Caco-2 (cell line): ENCODE results near the gene IL1RAP. TPM values are rescaled to one million over a fixed set of nuclear protein-coding genes. Genes with fewer than 3 reads are reported as not detected.

Source experiments
- BruUV-seq: library from RNA; stranded (reverse); fragments of 400-500 nt; replicated peaks from 2 replicates; lab custom pipeline; 2021; lab: Mats Ljungman, UMichigan
- CTCF ChIA-PET: fragments of 300-600 bp; sonication (Branson Sonifier 250); formaldehyde crosslinking; loops from one replicate; lab custom pipeline; 2022; ENCODE audit warnings: antibody characterized with exemption; lab: Charles Lee
- POLR2A ChIA-PET: fragments of 300-600 bp; sonication (Branson Sonifier 250); formaldehyde crosslinking; loops from one replicate; lab custom pipeline; 2022; ENCODE audit warnings: antibody characterized with exemption; lab: Charles Lee
- DNase-seq, 2 experiments: peaks; one replicate each; pipeline versions ENCODE4 v3.0.0 to v3.0.0-alpha.2; 2020 to 2022
- H3K27me3 ChIP-seq: replicated peaks from 2 replicates; pipeline ENCODE4 v1.6.0; 2011; ENCODE audit warnings: low read length; ENCODE audit not compliant: control insufficient read depth, insufficient read depth
- H3K36me3 ChIP-seq: 2 replicates; pipeline ENCODE4 v1.5.1; 2011; ENCODE audit warnings: low read length; ENCODE audit not compliant: control insufficient read depth, insufficient read depth
- H3K4me1 ChIP-seq: fragments of 250-450 bp; sonication (Bioruptor Pico); 2 replicates; pipeline ENCODE4 v1.5.1; 2020; ENCODE audit warnings: mild to moderate bottlenecking
- H3K4me3 ChIP-seq: 2 replicates; pipeline ENCODE4 v1.5.1; 2011; ENCODE audit warnings: low read depth, mild to moderate bottlenecking, control low read depth, low read length
- H3K9me3 ChIP-seq: fragments of 250-450 bp; sonication (Bioruptor Pico); 2 replicates; pipeline ENCODE4 v1.5.1; 2020; ENCODE audit warnings: mild to moderate bottlenecking, moderate library complexity
- H3K27ac Mint-ChIP-seq: one replicate; pipeline ENCODE4 v1.8.0; 2022; ENCODE audit warnings: mixed read lengths; ENCODE audit not compliant: unreplicated experiment
- H3K27me3 Mint-ChIP-seq: one replicate; pipeline ENCODE4 v1.8.0; 2022; ENCODE audit warnings: mixed read lengths; ENCODE audit not compliant: insufficient read depth, unreplicated experiment
- H3K36me3 Mint-ChIP-seq: one replicate; pipeline ENCODE4 v1.8.0; 2022; ENCODE audit warnings: mild to moderate bottlenecking, mixed read lengths; ENCODE audit not compliant: insufficient read depth, unreplicated experiment
- H3K4me1 Mint-ChIP-seq: one replicate; pipeline ENCODE4 v1.8.0; 2022; ENCODE audit warnings: low read depth, mixed read lengths; ENCODE audit not compliant: unreplicated experiment
- H3K4me3 Mint-ChIP-seq: one replicate; pipeline ENCODE4 v1.8.0; 2022; ENCODE audit warnings: mild to moderate bottlenecking, moderate library complexity, mixed read lengths; ENCODE audit not compliant: unreplicated experiment
- H3K9me3 Mint-ChIP-seq: one replicate; pipeline ENCODE4 v1.8.0; 2022; ENCODE audit warnings: mixed read lengths; ENCODE audit not compliant: unreplicated experiment
- CTCF ChIP-seq, 2 experiments: fragments of 200-600 bp in 1 of 2; IDR thresholded peaks; 1 replicate in 1 of 2; 2 replicates in 1 of 2; pipeline versions ENCODE4 v1.5.1 to v1.8.0; 2011 to 2022; ENCODE audit warnings: antibody characterized with exemption in 1 of 2, control low read depth in 1 of 2, inconsistent platforms in 1 of 2, low read depth in 1 of 2, low read length in 1 of 2, mild to moderate bottlenecking in 1 of 2, moderate library complexity in 1 of 2; ENCODE audit not compliant: insufficient read depth in 1 of 2, severe bottlenecking in 1 of 2, unreplicated experiment in 1 of 2
- intact Hi-C: fragments of 100-400 bp; cut with micrococcal nuclease; formaldehyde crosslinking; loops from one replicate; pipeline ENCODE4 v1.10.0; 2022; ENCODE audit not compliant: unreplicated experiment
- total RNA-seq: library from RNA; stranded (reverse); gene quantifications from 2 replicates; pipeline ENCODE4 v1.2.3, GENCODE V29; 2022

Gene IL1RAP
- total RNA-seq, 1 experiment from 2014 or later, result 5.1 TPM

- H3K4me1 ChIP-seq, result peaks cover 7% of the 10 kb centered on the region; the same call in 1 of the 2 replicates
- Mint-ChIP-seq H3K27me3 (no peaks in the 10 kb centered on the region), H3K27ac (no peak overlapping the region), H3K9me3 (no peaks in the 10 kb centered on the region), H3K36me3 (no peaks in the 10 kb centered on the region), H3K4me1 (peaks cover 10% of the 10 kb centered on the region), H3K4me3 (no peak overlapping the region)
- no peaks in the 10 kb centered on the region for H3K27me3 ChIP-seq
- intact Hi-C loops, result no loop called here
- no peaks in the 10 kb centered on the region for H3K36me3 ChIP-seq
- BruUV-seq, result no TSS peak
- TF ChIP-seq CTCF (IDR thresholded peaks at IDR 0.05; ENCODE audit: insufficient read depth in 1 of 2, low read depth in 1 of 2, low read length in 1 of 2, severe bottlenecking in 1 of 2, unreplicated experiment in 1 of 2), result no peak
- no peak for DNase-seq
- no peaks in the 10 kb centered on the region for H3K9me3 ChIP-seq
- POLR2A ChIA-PET, result no interaction called here
- H3K4me3 ChIP-seq, result no peak overlapping the region
- CTCF ChIA-PET, result no interaction called here
These were observed 82.7 kb downstream of the IL1RAP start for GRCh38 chr3:190596349-190597285.

- H3K27ac Mint-ChIP-seq, result no peak overlapping the region
- no peak for DNase-seq
- peaks cover 10% of the 10 kb centered on the region for H3K4me1 Mint-ChIP-seq
- H3K4me3 ChIP-seq, result no peak overlapping the region
- no peaks in the 10 kb centered on the region for H3K9me3 ChIP-seq
- H3K27me3 Mint-ChIP-seq, result no peaks in the 10 kb centered on the region
- CTCF ChIA-PET, result no interaction called here
- H3K36me3 ChIP-seq, result no peaks in the 10 kb centered on the region
- no peaks in the 10 kb centered on the region for H3K27me3 ChIP-seq
- no peaks in the 10 kb centered on the region for H3K9me3 Mint-ChIP-seq
- POLR2A ChIA-PET, result no interaction called here
- no TSS peak for BruUV-seq
- H3K36me3 Mint-ChIP-seq, result no peaks in the 10 kb centered on the region
- no peak overlapping the region for H3K4me3 Mint-ChIP-seq
- intact Hi-C loops, result no loop called here
- no peak for TF ChIP-seq CTCF (IDR thresholded peaks at IDR 0.05; ENCODE audit: insufficient read depth in 1 of 2, low read depth in 1 of 2, low read length in 1 of 2, severe bottlenecking in 1 of 2, unreplicated experiment in 1 of 2)
- H3K4me1 ChIP-seq, result peaks cover 7% of the 10 kb centered on the region; the same call in 1 of the 2 replicates
These were observed 83.4 kb downstream of the IL1RAP start for GRCh38 chr3:190597291-190597690.

GRCh38 chr3:190601622-190602021 lies 87.7 kb downstream of the IL1RAP start:
- BruUV-seq, result no TSS peak
- DNase-seq, result no peak
- CTCF ChIA-PET, result no interaction called here
- H3K9me3 ChIP-seq, result no peaks in the 10 kb centered on the region
- no peaks in the 10 kb centered on the region for H3K27me3 Mint-ChIP-seq
- H3K36me3 Mint-ChIP-seq, result no peaks in the 10 kb centered on the region
- intact Hi-C loops, result no loop called here
- TF ChIP-seq CTCF (IDR thresholded peaks at IDR 0.05; ENCODE audit: insufficient read depth in 1 of 2, low read depth in 1 of 2, low read length in 1 of 2, severe bottlenecking in 1 of 2, unreplicated experiment in 1 of 2), result no peak
- no peak overlapping the region for H3K27ac Mint-ChIP-seq
- H3K4me3 Mint-ChIP-seq, result no peak overlapping the region
- no peaks in the 10 kb centered on the region for H3K4me1 Mint-ChIP-seq
- H3K36me3 ChIP-seq, result no peaks in the 10 kb centered on the region
- H3K4me3 ChIP-seq, result no peak overlapping the region
- H3K4me1 ChIP-seq, result no peaks in the 10 kb centered on the region
- POLR2A ChIA-PET, result no interaction called here
- H3K27me3 ChIP-seq, result no peaks in the 10 kb centered on the region
- no peaks in the 10 kb centered on the region for H3K9me3 Mint-ChIP-seq
